CD14-positive monocyte (primary cell): Measurements from ENCODE around the gene MYO5B. TPM values are rescaled to one million over a fixed set of nuclear protein-coding genes. Genes with fewer than 3 reads are reported as not detected.

Experiments used
- DNase-seq, 3 donors: peaks; one replicate each; pipeline ENCODE4 v3.0.0-alpha.2; 2011 to 2022
- H2AFZ ChIP-seq: 2 replicates; pipeline ENCODE4 v1.6.0; 2012; ENCODE audit warnings: mild to moderate bottlenecking, low read depth, low read length, inconsistent platforms; ENCODE audit not compliant: insufficient read depth, poor library complexity, severe bottlenecking
- H3K27ac ChIP-seq, 2 donors: 1 replicate in 1 of 2; 2 replicates in 1 of 2; pipeline ENCODE4 v1.5.1; 2012 to 2013; ENCODE audit warnings: low read length in 2 of 2, control low read depth in 1 of 2, inconsistent platforms in 1 of 2, low read depth in 1 of 2, mild to moderate bottlenecking in 1 of 2
- H3K27me3 ChIP-seq, 2 donors: one replicate each; pipeline versions ENCODE4 v1.6.0 to v1.6.1; 2011 to 2013; ENCODE audit warnings: low read length in 2 of 2; ENCODE audit not compliant: control insufficient read depth in 2 of 2, insufficient read depth in 2 of 2
- H3K36me3 ChIP-seq, 2 donors: replicated peaks in 1 of 2; 1 replicate in 1 of 2; 2 replicates in 1 of 2; pipeline versions ENCODE4 v1.5.1 to v1.6.1; 2012 to 2013; ENCODE audit warnings: low read length in 2 of 2, control low read depth in 1 of 2, inconsistent platforms in 1 of 2, mild to moderate bottlenecking in 1 of 2; ENCODE audit not compliant: insufficient read depth in 2 of 2, control insufficient read depth in 1 of 2
- H3K4me1 ChIP-seq, 2 donors: 1 replicate in 1 of 2; 2 replicates in 1 of 2; pipeline versions ENCODE4 v1.5.1 to v1.6.1; 2012 to 2013; ENCODE audit warnings: low read length in 2 of 2, control low read depth in 1 of 2, inconsistent platforms in 1 of 2, mild to moderate bottlenecking in 1 of 2, moderate library complexity in 1 of 2; ENCODE audit not compliant: insufficient read depth in 2 of 2, control insufficient read depth in 1 of 2
- H3K4me2 ChIP-seq: replicated peaks from 2 replicates; pipeline ENCODE3; 2012; ENCODE audit warnings: low read length, moderate library complexity, mild to moderate bottlenecking; ENCODE audit not compliant: poor library complexity, severe bottlenecking; ENCODE audit errors: extremely low read depth
- H3K4me3 ChIP-seq, 3 experiments: fragments of 200-600 bp in 1 of 3; sonication (generic) in 1 of 3; replicated peaks in 1 of 3; 1 replicate in 2 of 3; 2 replicates in 1 of 3; pipeline ENCODE4 v1.5.1; 2011 to 2013; ENCODE audit warnings: low read length in 3 of 3, mild to moderate bottlenecking in 3 of 3, control low read depth in 2 of 3, low read depth in 2 of 3, inconsistent platforms in 1 of 3, moderate library complexity in 1 of 3
- H3K79me2 ChIP-seq: 2 replicates; pipeline ENCODE4 v1.6.0; 2012; ENCODE audit warnings: mild to moderate bottlenecking, control low read depth, inconsistent platforms, low read length, moderate library complexity; ENCODE audit not compliant: insufficient read depth
- H3K9ac ChIP-seq: 2 replicates; pipeline ENCODE4 v1.6.0; 2017; ENCODE audit warnings: low read length, mild to moderate bottlenecking; ENCODE audit not compliant: insufficient read depth, poor library complexity, severe bottlenecking
- H3K9me3 ChIP-seq, 2 donors: replicated peaks in 1 of 2; 1 replicate in 1 of 2; 2 replicates in 1 of 2; pipeline versions ENCODE4 v1.5.1 to v1.6.1; 2012 to 2013; ENCODE audit warnings: low read length in 2 of 2, control low read depth in 1 of 2; ENCODE audit not compliant: control insufficient read depth in 1 of 2, insufficient read depth in 1 of 2
- H4K20me1 ChIP-seq: 2 replicates; pipeline ENCODE4 v1.6.0; 2012; ENCODE audit warnings: mild to moderate bottlenecking, low read length, control low read depth, moderate library complexity; ENCODE audit not compliant: insufficient read depth
- H3K27ac Mint-ChIP-seq, 7 donors: one replicate each; pipeline ENCODE4 v1.8.0; 2020; ENCODE audit warnings: mild to moderate bottlenecking in 7 of 7, mixed read lengths in 7 of 7, moderate library complexity in 6 of 7, inconsistent platforms in 2 of 7
- H3K27me3 Mint-ChIP-seq, 3 donors: one replicate each; pipeline ENCODE4 v1.8.0; 2021 to 2022; ENCODE audit warnings: low read depth in 3 of 3, mild to moderate bottlenecking in 3 of 3, mixed read lengths in 3 of 3, moderate library complexity in 3 of 3, inconsistent platforms in 1 of 3
- H3K36me3 Mint-ChIP-seq, 2 donors: one replicate each; pipeline ENCODE4 v1.8.0; 2020; ENCODE audit warnings: mixed read lengths in 2 of 2, inconsistent platforms in 1 of 2, mild to moderate bottlenecking in 1 of 2
- H3K4me1 Mint-ChIP-seq: one replicate; pipeline ENCODE4 v1.8.0; 2020; ENCODE audit warnings: mild to moderate bottlenecking, mixed read lengths
- H3K4me3 Mint-ChIP-seq, 2 donors: one replicate each; pipeline ENCODE4 v1.8.0; 2020; ENCODE audit warnings: mild to moderate bottlenecking in 2 of 2, mixed read lengths in 2 of 2, moderate library complexity in 1 of 2
- H3K9me3 Mint-ChIP-seq, 7 donors: one replicate each; pipeline ENCODE4 v1.8.0; 2020 to 2022; ENCODE audit warnings: mixed read lengths in 7 of 7, mild to moderate bottlenecking in 6 of 7, moderate library complexity in 6 of 7, inconsistent platforms in 2 of 7
- CTCF ChIP-seq: fragments of 200-600 bp; IDR thresholded peaks from one replicate; pipeline ENCODE4 v1.8.0; 2022; ENCODE audit warnings: antibody characterized with exemption, mild to moderate bottlenecking
- WGBS: methylation state at CpG from one replicate; pipeline ENCODE4 v1.1.5; 2013; ENCODE audit warnings: missing lambda C conversion rate; ENCODE audit not compliant: insufficient coverage; 5-methylcytosine and 5-hydroxymethylcytosine counted together
- intact Hi-C, 2 donors: fragments of 100-400 bp; cut with micrococcal nuclease; formaldehyde crosslinking; loops; one replicate each; pipeline versions ENCODE4 v1.15.0 to v1.15.1; 2023
- polyA plus RNA-seq, 3 donors: library from polyadenylated mRNA; depleted of rRNA in 1 of 3; unstranded in 2 of 3; stranded (reverse) in 1 of 3; fragments of 300-500 nt in 2 of 3; fragments of >200 nt in 1 of 3; fragmentation: Illumina TruSeq in 2 of 3; gene quantifications; 1 replicate in 2 of 3; 2 replicates in 1 of 3; pipeline ENCODE4 v1.2.3, GENCODE V29; 2012 to 2021

Gene MYO5B
- polyA plus RNA-seq, 3 donors = 0.04 TPM; not detected in 2

DNA sequence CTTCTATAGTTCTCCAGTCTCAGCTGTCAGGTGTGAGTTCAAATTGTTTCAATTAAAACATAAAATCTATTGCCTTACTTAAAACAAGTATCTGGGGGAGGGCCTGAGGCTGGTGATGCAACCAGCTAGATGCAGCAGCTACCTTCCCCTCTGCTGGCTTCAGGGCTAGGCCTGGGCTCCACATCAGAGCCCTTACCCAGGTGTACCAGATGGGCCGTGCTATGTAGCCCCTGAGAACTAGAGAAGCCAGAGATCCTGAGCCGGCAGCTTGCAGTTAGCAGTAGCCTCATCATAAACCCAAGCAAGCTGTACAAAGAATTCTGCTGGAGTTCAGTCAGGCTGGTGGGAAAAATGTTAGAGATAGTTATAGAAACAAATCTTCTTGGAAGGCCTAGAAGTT, 284.0 kb downstream of the MYO5B start:
- Mint-ChIP-seq H3K4me3 (no peak overlapping the region), H3K9me3 (peaks cover 0 to 8% (median 4%) of the 10 kb centered on the region in 7 donors), H3K27me3 (peaks cover 2 to 8% (median 6%) of the 10 kb centered on the region in 3 donors), H3K27ac (no peak overlapping the region), H3K36me3 (no peaks in the 10 kb centered on the region), H3K4me1 (no peaks in the 10 kb centered on the region)
- no peak overlapping the region for H3K27ac ChIP-seq
- WGBS = 88% methylated on average over 2 of the region's 2 CpGs
- H3K36me3 ChIP-seq = no peaks in the 10 kb centered on the region
- intact Hi-C loops = no loop called here
- no peak overlapping the region for H3K4me3 ChIP-seq
- no peak for TF ChIP-seq CTCF
- no peak overlapping the region for H2AFZ ChIP-seq
- H3K27me3 ChIP-seq = no peaks in the 10 kb centered on the region
- no peaks in the 10 kb centered on the region for H3K9me3 ChIP-seq
- no peak overlapping the region for H3K9ac ChIP-seq
- no peak for DNase-seq
- no peaks in the 10 kb centered on the region for H4K20me1 ChIP-seq
- H3K4me1 ChIP-seq = no peaks in the 10 kb centered on the region
- H3K79me2 ChIP-seq = no peaks in the 10 kb centered on the region
- no peak overlapping the region for H3K4me2 ChIP-seq

GRCh38 chr18:49910019-49910418, 284.9 kb downstream of the MYO5B start:
- no peak for DNase-seq
- no peaks in the 10 kb centered on the region for H3K79me2 ChIP-seq
- Mint-ChIP-seq H3K27me3 (peaks cover 2 to 8% (median 6%) of the 10 kb centered on the region in 3 donors), H3K27ac (no peak overlapping the region), H3K4me3 (no peak overlapping the region), H3K9me3 (peaks cover 0 to 8% (median 4%) of the 10 kb centered on the region in 7 donors), H3K36me3 (no peaks in the 10 kb centered on the region), H3K4me1 (no peaks in the 10 kb centered on the region)
- no peak overlapping the region for H3K4me2 ChIP-seq
- no peaks in the 10 kb centered on the region for H3K36me3 ChIP-seq
- H3K9ac ChIP-seq = no peak overlapping the region
- H3K4me3 ChIP-seq = no peak overlapping the region
- H3K9me3 ChIP-seq = no peaks in the 10 kb centered on the region
- no peak overlapping the region for H3K27ac ChIP-seq
- intact Hi-C loops = no loop called here
- no peak for TF ChIP-seq CTCF
- no peaks in the 10 kb centered on the region for H3K4me1 ChIP-seq
- H4K20me1 ChIP-seq = no peaks in the 10 kb centered on the region
- WGBS = 86% methylated on average over 5 of the region's 5 CpGs
- H2AFZ ChIP-seq = no peak overlapping the region
- no peaks in the 10 kb centered on the region for H3K27me3 ChIP-seq
